Immature natural killer cell (primary cell): ENCODE data around the gene CCDC170. TPM values are rescaled to one million over a fixed set of nuclear protein-coding genes. Genes with fewer than 3 reads are reported as not detected.
"Not testable (repeated sequence)": the region's sequence is repeated elsewhere in the genome, so short reads cannot be mapped to it uniquely, and the experiment has no call there.

Source experiments
- DNase-seq, 3 donors: peaks; one replicate each; pipeline ENCODE4 v3.0.0; 2022; ENCODE audit warnings: mixed read lengths in 1 of 3
- H3K27ac Mint-ChIP-seq, 6 donors: one replicate each; pipeline ENCODE4 v1.8.0; 2020; ENCODE audit warnings: mixed read lengths in 6 of 6, mild to moderate bottlenecking in 5 of 6, inconsistent platforms in 4 of 6, moderate library complexity in 3 of 6
- H3K27me3 Mint-ChIP-seq, 3 donors: one replicate each; pipeline ENCODE4 v1.8.0; 2020 to 2021; ENCODE audit warnings: low read depth in 3 of 3, mild to moderate bottlenecking in 3 of 3, mixed read lengths in 3 of 3, moderate library complexity in 3 of 3, inconsistent platforms in 1 of 3
- H3K36me3 Mint-ChIP-seq, 3 donors: one replicate each; pipeline ENCODE4 v1.8.0; 2020; ENCODE audit warnings: mixed read lengths in 3 of 3, inconsistent platforms in 2 of 3, mild to moderate bottlenecking in 2 of 3
- H3K4me1 Mint-ChIP-seq, 2 donors: one replicate each; pipeline ENCODE4 v1.8.0; 2020; ENCODE audit warnings: inconsistent platforms in 2 of 2, mild to moderate bottlenecking in 2 of 2, mixed read lengths in 2 of 2, moderate library complexity in 1 of 2
- H3K4me3 Mint-ChIP-seq, 5 donors: one replicate each; pipeline ENCODE4 v1.8.0; 2020; ENCODE audit warnings: mild to moderate bottlenecking in 5 of 5, mixed read lengths in 5 of 5, inconsistent platforms in 3 of 5, moderate library complexity in 3 of 5
- H3K9me3 Mint-ChIP-seq, 6 donors: one replicate each; pipeline ENCODE4 v1.8.0; 2020; ENCODE audit warnings: mild to moderate bottlenecking in 6 of 6, mixed read lengths in 6 of 6, inconsistent platforms in 4 of 6, moderate library complexity in 3 of 6
- polyA plus RNA-seq, 3 donors: library from polyadenylated mRNA; unstranded; fragments of 300-500 nt; fragmentation: Illumina TruSeq; gene quantifications; one replicate each; pipeline ENCODE4 v1.2.3, GENCODE V29; 2021

The CCDC170 gene
- polyA plus RNA-seq, 3 donors from 2014 or later, result 0.78 TPM; not detected in 2

DNA sequence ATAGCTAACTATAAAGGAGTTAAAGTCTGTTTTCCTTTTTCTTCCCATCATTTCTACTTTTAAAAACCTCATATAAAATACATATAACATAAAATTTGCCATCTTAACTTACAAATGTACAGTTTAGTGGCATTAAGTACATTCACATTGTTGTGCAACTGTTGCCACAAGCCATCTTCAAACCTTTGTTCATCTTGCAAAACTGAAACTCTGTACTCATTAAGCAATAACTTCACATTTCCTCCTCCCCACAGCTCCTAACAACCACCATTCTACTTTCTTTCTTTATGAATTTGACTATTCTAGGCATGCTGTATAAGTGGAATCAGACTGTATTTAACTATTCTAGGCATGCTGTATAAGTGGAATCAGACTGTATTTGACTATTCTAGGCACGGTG, 4.5 kb downstream of the CCDC170 start:
- no peaks in the 10 kb centered on the region for H3K9me3 Mint-ChIP-seq
- H3K27me3 Mint-ChIP-seq, result peaks cover 5 to 40% (median 8%) of the 10 kb centered on the region in 3 donors
- H3K27ac Mint-ChIP-seq, result no peak overlapping the region
- H3K36me3 Mint-ChIP-seq, result no peaks in the 10 kb centered on the region
- DNase-seq, result no peak
- H3K4me1 Mint-ChIP-seq, result peaks cover 0 to 8% of the 10 kb centered on the region in 2 donors
- H3K4me3 Mint-ChIP-seq, result no peak overlapping the region

DNA sequence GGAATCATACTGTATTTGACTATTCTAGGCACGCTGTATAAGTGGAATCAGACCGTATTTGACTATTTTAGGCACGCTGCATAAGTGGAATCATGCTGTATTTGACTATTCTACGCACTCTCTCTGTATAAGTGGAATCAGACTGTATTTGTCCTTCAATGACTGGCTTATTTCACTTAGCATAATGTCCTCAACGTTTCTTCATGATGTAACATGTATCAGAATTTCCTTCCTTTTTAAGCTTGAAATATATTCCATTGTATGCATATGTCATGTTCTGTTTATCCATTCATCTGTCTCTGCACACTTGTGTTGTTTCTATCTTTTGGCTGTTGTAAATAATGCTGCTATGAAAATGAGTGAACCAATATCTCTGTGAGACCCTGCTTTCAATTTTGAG, 5.7 kb downstream of the CCDC170 start:
- Mint-ChIP-seq H3K27ac (no peak overlapping the region), H3K36me3 (no peaks in the 10 kb centered on the region), H3K4me1 (peaks cover 0 to 5% of the 10 kb centered on the region in 2 donors), H3K4me3 (no peak overlapping the region), H3K27me3 (peaks cover 5 to 35% (median 6%) of the 10 kb centered on the region in 3 donors), H3K9me3 (no peaks in the 10 kb centered on the region)
- no peak for DNase-seq

DNA sequence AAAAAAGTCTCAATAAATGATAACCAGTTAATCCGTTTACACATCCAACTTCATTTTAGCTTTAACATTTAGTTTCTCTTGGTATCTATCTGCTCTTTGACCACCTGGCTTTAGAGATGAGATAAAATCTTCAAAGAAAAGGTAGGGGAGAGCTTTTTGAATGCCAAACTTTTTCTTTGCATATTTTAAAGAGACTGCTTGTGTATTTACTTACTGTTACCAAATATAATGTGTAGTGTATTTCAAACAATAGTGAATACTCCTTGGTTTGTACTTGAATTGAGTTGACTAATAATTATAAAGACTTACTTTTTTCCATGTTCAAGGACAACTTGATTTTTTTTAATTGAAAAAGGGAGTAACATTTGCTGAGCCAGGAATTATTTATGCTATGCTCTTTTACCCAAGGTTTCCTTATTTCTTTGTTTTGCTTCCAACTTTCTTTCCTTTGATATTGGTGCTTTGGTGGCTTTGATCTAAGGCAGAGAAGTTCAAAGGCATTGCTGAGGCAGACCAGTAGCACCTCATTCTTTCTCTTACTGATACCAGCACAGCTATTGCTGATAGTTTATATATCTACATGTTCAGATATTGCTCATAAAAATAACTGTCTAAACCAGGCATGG, 7.8 kb downstream of the CCDC170 start:
- Mint-ChIP-seq H3K4me3 (no peak overlapping the region), H3K9me3 (no peaks in the 10 kb centered on the region), H3K27me3 (peaks cover 2 to 21% (median 2%) of the 10 kb centered on the region in 3 donors), H3K27ac (no peak overlapping the region), H3K4me1 (no peaks in the 10 kb centered on the region), H3K36me3 (no peaks in the 10 kb centered on the region)
- no peak for DNase-seq

DNA sequence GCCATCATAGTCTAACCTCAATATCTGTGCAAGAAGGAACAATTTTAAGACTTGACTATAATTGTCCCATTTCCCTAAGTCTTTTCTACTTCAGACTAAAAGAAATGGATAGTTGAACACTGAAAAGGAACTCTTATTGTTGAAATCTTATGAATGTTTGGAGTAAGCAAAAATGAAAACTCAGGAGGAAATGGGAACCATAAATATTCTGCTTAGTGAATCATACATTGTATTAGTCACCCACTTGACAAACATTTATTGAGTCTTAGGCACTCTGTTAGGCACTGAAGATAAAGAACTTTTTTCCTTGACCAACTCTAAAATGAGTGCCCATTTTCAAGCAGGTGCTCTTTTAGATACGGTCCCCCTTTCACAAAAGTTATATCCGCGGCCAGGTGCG, 8.7 kb downstream of the CCDC170 start:
- Mint-ChIP-seq H3K9me3 (no peaks in the 10 kb centered on the region), H3K27ac (no peak overlapping the region), H3K27me3 (peaks cover 2 to 14% (median 2%) of the 10 kb centered on the region in 3 donors), H3K36me3 (no peaks in the 10 kb centered on the region), H3K4me3 (no peak overlapping the region), H3K4me1 (no peaks in the 10 kb centered on the region)
- DNase-seq, result no peak

DNA sequence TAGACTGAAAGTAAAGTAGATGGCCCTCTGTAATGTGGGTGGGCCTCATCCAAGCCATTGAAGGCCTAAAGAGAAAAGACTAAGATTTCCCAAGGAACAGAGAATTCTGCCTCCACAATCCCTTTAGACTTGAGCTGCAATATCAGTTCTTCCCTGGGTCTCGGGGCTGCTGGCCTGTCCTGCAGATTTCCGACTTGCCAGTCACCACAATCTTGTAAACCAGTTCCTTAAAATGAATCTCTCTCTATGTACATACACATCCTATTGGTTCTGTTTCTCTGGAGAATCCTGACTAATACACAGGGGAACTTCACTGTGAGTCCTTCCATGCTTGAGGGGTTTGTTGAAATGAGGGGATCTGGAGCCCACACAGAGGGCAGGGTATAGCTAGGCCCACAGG, 12.9 kb downstream of the CCDC170 start:
- Mint-ChIP-seq H3K4me3 (no peak overlapping the region), H3K27me3 (peaks cover 0 to 4% (median 3%) of the 10 kb centered on the region in 3 donors), H3K36me3 (no peaks in the 10 kb centered on the region), H3K27ac (no peak overlapping the region), H3K4me1 (no peaks in the 10 kb centered on the region), H3K9me3 (no peaks in the 10 kb centered on the region)
- no peak for DNase-seq

DNA sequence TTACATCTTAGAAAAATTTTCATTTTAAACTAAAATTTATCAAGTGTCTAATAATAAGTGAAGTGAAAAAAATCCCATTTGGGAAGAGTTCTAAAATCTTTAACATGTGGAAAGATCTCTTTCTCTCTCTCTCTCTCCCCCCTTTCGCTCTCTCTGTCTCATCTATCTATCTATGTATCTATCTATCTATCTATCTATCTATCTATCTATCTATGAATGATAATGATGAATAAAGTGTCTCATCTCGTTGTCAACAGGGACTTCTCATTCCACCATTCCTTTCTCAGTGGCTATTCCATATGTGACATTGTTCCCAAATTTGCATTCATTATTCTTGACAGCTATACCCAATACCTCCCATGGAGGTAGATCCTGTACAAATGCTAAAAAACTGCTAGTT, 15.2 kb downstream of the CCDC170 start:
- Mint-ChIP-seq H3K9me3 (no peaks in the 10 kb centered on the region), H3K4me3 (no peak overlapping the region), H3K27ac (no peak overlapping the region), H3K4me1 (no peaks in the 10 kb centered on the region), H3K27me3 (peaks cover 0 to 4% (median 1%) of the 10 kb centered on the region in 3 donors), H3K36me3 (no peaks in the 10 kb centered on the region)
- DNase-seq, result no peak

DNA sequence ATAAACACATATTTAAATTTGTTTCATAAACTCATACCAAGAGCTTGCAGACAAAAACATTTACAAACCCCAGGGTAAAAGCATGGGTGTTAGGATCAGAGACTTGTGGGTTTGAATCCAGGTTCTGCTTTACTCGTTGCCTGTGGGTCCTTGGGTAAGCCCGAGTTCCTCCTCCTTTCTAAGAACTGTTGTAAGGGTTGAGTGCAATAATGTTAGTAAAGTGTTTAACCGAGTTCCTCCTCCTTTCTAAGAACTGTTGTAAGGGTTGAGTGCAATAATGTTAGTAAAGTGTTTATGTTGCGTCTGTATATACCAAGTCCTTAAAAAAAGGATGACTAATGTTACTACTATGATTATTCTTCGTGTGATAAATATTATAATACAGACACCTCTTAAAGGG, 18.7 kb downstream of the CCDC170 start:
- Mint-ChIP-seq H3K4me3 (no peak overlapping the region), H3K4me1 (no peaks in the 10 kb centered on the region), H3K27me3 (peaks cover 0 to 9% (median 1%) of the 10 kb centered on the region in 3 donors), H3K9me3 (peaks cover 0 to 5% (median 0%) of the 10 kb centered on the region in 6 donors), H3K27ac (no peak overlapping the region), H3K36me3 (no peaks in the 10 kb centered on the region)
- DNase-seq, result no peak

DNA sequence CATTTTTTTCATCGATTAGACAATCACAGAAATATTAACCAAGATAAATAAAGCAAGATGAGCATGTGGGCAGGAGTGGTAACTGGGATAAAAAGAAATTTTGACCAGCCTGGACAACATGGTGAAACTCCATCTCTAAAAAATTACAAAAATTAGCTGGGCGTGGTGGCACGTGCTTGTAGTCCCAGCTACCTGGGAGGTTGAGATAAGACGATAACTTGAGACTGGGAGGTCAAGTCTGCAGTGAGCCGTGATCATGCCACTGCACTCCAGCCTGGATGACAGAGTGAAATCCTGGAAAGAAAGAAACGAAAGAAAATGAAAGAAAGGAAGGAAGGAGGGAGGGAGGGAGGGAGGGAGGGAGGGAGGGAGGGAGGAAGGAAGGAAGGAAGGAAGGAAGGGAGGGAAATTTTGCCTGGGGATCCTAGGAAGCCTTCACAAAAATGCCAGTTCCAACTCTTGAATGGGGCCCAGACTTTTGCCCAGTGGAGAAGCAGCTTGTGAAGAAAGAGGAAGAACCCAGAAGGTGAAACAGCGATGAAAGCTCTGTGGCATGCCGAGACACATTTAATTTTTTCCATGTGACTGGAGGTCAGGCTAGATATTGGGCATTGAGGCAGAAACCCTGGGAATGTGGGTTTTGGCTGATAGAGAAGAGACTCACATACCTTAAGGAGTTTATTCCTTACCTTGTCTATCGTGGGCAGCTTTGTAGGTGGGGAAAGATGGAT, 20.3 kb downstream of the CCDC170 start:
- DNase-seq, result no peak
- Mint-ChIP-seq H3K27me3 (peaks cover 0 to 6% (median 0%) of the 10 kb centered on the region in 3 donors), H3K27ac (no peak overlapping the region), H3K36me3 (peaks cover 0 to 3% (median 0%) of the 10 kb centered on the region in 3 donors), H3K4me3 (no peak overlapping the region), H3K9me3 (peaks cover 3 to 14% (median 10%) of the 10 kb centered on the region in 6 donors), H3K4me1 (no peaks in the 10 kb centered on the region)

DNA sequence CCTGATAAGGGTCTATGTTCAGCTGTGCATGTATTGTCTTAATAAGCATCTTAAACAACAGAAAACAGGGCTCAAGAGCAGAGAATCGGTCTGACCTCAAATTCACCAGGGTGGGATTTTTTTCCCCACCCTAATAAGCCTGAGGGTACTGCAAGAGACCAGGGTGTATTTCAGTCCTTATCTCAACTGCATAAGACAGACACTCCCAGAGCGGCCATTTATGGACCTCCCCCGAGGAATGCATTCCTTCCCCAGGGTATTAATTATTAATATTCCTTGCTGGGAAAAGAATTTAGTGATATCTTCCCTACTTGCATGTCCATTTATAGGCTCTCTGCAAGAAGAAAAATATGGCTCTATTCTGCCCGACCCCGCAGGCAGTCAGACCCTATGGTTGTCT, 25.2 kb downstream of the CCDC170 start:
- not testable (repeated sequence) for H3K36me3 Mint-ChIP-seq, H3K27ac Mint-ChIP-seq, H3K27me3 Mint-ChIP-seq, H3K4me1 Mint-ChIP-seq, DNase-seq, H3K4me3 Mint-ChIP-seq
- peaks cover 4 to 40% (median 12%) of the 10 kb centered on the region in 6 donors for H3K9me3 Mint-ChIP-seq

DNA sequence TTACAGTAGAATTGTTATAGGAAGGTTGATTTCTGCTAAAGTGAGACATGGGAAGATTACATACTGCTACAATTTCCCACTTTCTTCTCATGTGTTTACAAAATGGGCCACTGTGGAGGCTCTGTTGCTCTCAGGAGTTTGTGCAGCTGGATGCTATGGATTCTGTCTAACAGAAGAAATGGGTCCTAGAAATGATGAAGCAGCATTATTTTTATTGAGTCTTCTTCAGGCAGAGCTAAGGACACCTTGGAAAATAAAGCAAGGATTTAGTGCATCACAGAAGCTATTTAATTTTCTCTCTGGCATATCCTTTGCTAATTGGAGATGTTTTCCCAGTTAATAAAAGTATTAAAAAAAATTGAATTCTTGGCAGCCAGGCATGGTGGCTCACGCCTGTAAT, 29.2 kb downstream of the CCDC170 start:
- Mint-ChIP-seq H3K27me3 (peaks cover 2 to 3% (median 2%) of the 10 kb centered on the region in 3 donors), H3K9me3 (peaks cover 4 to 37% (median 9%) of the 10 kb centered on the region in 6 donors), H3K36me3 (peaks cover 3% of the 10 kb centered on the region in 3 donors), H3K4me3 (no peak overlapping the region), H3K4me1 (no peaks in the 10 kb centered on the region), H3K27ac (no peak overlapping the region)
- no peak for DNase-seq

DNA sequence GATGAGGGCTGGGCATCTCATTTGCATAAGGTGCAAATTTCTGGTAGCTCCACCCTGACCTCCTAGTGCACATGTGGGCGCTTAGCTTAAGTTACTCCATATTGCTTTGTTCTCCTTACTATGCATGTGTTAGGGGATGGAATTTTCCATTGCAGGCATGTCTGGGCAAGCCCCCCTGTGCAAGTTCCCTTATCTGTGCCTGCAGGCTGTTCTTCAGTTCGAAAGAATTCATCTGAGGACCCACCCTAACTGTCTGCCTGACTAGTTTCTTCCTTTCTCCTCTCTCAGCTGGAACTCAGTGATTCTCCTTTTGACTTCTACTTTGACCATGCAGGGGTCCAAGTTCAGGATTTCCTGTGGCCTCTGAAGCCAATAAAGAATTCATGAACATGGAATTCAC, 30.2 kb downstream of the CCDC170 start:
- Mint-ChIP-seq H3K9me3 (peaks cover 0 to 28% (median 4%) of the 10 kb centered on the region in 6 donors), H3K27me3 (peaks cover 2 to 3% (median 2%) of the 10 kb centered on the region in 3 donors), H3K36me3 (peaks cover 0 to 3% (median 3%) of the 10 kb centered on the region in 3 donors), H3K27ac (no peak overlapping the region), H3K4me3 (no peak overlapping the region), H3K4me1 (no peaks in the 10 kb centered on the region)
- DNase-seq, result no peak

DNA sequence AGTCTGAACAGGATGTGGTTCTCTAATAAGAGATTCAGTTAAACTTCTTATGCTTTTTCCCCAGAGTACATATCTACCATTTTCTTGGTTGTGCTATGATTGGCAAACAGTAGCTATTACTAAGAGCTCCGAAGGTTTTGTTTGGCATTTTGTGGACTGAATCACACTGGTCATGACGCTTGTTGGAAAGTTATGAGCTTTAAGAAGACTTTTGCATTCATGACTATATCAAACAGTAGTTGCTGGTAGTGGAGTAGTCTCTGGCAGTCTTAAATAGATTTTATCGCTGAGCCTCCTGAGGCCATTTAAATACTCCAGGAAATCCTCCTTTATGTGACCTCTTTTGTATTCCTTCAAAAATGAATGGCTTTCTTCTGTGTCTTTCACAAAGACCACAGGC, 40.8 kb downstream of the CCDC170 start:
- no peak overlapping the region for H3K27ac Mint-ChIP-seq
- H3K4me1 Mint-ChIP-seq, result no peaks in the 10 kb centered on the region
- DNase-seq, result no peak
- H3K9me3 Mint-ChIP-seq, result peaks cover 0 to 6% (median 2%) of the 10 kb centered on the region in 6 donors
- H3K4me3 Mint-ChIP-seq, result no peak overlapping the region
- H3K27me3 Mint-ChIP-seq, result peaks cover 0 to 2% (median 0%) of the 10 kb centered on the region in 3 donors
- no peaks in the 10 kb centered on the region for H3K36me3 Mint-ChIP-seq

DNA sequence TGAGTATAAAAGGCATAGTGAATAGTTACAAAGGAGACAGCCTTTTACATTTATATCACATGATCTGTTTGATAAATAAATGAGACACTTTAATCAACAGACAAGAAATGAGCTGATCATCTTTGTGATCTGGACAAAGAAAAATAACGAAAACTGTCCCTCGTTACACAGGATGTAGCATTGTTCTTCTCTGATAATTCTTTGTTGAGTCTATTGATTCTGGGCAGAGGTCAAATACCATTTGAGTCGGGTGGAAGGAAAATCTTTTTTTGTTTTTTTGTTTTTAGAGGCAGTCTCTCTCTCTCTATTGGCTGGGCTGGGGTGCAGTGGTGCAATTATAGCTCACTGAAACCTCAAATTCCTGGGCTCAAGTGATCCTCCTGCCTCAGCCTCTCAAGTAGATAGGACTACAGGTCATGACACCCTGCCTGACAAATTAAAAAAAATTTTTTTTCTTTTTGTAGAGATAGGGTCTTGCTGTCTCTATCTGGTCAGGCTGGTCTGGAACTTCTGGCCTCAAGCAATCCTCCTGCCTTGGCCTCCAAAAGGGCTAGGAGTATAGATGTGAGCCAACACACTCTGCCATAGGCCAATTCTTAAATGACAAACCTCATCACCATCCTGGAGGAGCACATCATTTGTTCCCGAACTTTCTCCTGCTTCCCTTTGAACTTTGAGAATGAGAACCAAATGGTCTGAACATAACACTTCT, 41.8 kb downstream of the CCDC170 start:
- Mint-ChIP-seq H3K4me3 (no peak overlapping the region), H3K27me3 (peaks cover 0 to 3% (median 2%) of the 10 kb centered on the region in 3 donors), H3K27ac (no peak overlapping the region), H3K9me3 (peaks cover 0 to 11% (median 9%) of the 10 kb centered on the region in 6 donors), H3K4me1 (no peaks in the 10 kb centered on the region), H3K36me3 (no peaks in the 10 kb centered on the region)
- no peak for DNase-seq

DNA sequence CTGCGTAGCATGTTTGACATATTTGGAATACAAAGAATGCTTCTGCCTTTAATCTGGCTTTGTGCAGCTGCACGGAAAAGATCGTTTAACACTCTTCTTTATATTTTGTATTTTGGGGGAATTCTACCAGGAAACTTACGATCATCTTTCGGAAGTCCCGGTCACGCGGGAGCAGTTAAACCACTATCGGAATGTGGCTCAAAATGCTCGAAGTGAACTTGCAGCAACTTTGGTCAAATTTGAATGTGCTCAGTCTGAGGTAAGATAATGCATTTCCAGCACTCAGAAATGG, 42.3 kb downstream of the CCDC170 start:
- Mint-ChIP-seq H3K36me3 (no peaks in the 10 kb centered on the region), H3K27ac (no peak overlapping the region), H3K9me3 (peaks cover 3 to 16% (median 11%) of the 10 kb centered on the region in 6 donors), H3K4me3 (no peak overlapping the region), H3K4me1 (no peaks in the 10 kb centered on the region), H3K27me3 (peaks cover 0 to 3% (median 2%) of the 10 kb centered on the region in 3 donors)
- no peak for DNase-seq
